ENCODE measurements around the gene ZNF407.

Gene ZNF407

GRCh38 chr18:75048776-75049454, 451.2 kb downstream of the ZNF407 start:
- Histone ChIP-seq H3K4me1 (ENCODE audit: low read depth, poor library complexity, severe bottlenecking) (no peaks in the 10 kb centered on the region), H3K79me2 (ENCODE audit: insufficient read depth, low read depth) (no peaks in the 10 kb centered on the region), H3K36me3 (ENCODE audit: insufficient read depth) (no peaks in the 10 kb centered on the region), H3K27ac (no peak overlapping the region), H3K4me3 (IDR thresholded peaks at IDR 0.05; ENCODE audit: insufficient read depth, low read depth, low read length) (no peak overlapping the region), H3K4me2 (no peak overlapping the region), H2AFZ (ENCODE audit: low read depth) (no peak overlapping the region), H3K27me3 (ENCODE audit: insufficient read depth, low read depth) (no peaks in the 10 kb centered on the region), H4K20me1 (ENCODE audit: insufficient read depth) (no peaks in the 10 kb centered on the region), H3K9ac (no peak overlapping the region)
- no peak for TF ChIP-seq CTCF (conservative IDR thresholded peaks at IDR 0.05; ENCODE audit: low read depth, low read length)

GRCh38 chr18:75049455-75049789, 451.8 kb downstream of the ZNF407 start:
- H2AFZ ChIP-seq (ENCODE audit: low read depth): no peak overlapping the region
- H3K4me3 ChIP-seq (IDR thresholded peaks at IDR 0.05; ENCODE audit: insufficient read depth, low read depth, low read length): no peak overlapping the region
- no peak overlapping the region for H3K27ac ChIP-seq
- H3K4me1 ChIP-seq (ENCODE audit: low read depth, poor library complexity, severe bottlenecking): no peaks in the 10 kb centered on the region
- H3K36me3 ChIP-seq (ENCODE audit: insufficient read depth): no peaks in the 10 kb centered on the region
- H3K27me3 ChIP-seq (ENCODE audit: insufficient read depth, low read depth): no peaks in the 10 kb centered on the region
- H4K20me1 ChIP-seq (ENCODE audit: insufficient read depth): no peaks in the 10 kb centered on the region
- no peaks in the 10 kb centered on the region for H3K79me2 ChIP-seq (ENCODE audit: insufficient read depth, low read depth)
- H3K9ac ChIP-seq: no peak overlapping the region
- no peak for TF ChIP-seq CTCF (conservative IDR thresholded peaks at IDR 0.05; ENCODE audit: low read depth, low read length)
- no peak overlapping the region for H3K4me2 ChIP-seq

- Histone ChIP-seq H3K4me1 (ENCODE audit: low read depth, poor library complexity, severe bottlenecking) (no peaks in the 10 kb centered on the region), H3K27ac (no peak overlapping the region), H3K36me3 (ENCODE audit: insufficient read depth) (no peaks in the 10 kb centered on the region), H3K79me2 (ENCODE audit: insufficient read depth, low read depth) (no peaks in the 10 kb centered on the region), H3K9ac (no peak overlapping the region), H2AFZ (ENCODE audit: low read depth) (no peak overlapping the region), H3K27me3 (ENCODE audit: insufficient read depth, low read depth) (no peaks in the 10 kb centered on the region), H3K4me3 (IDR thresholded peaks at IDR 0.05; ENCODE audit: insufficient read depth, low read depth, low read length) (no peak overlapping the region), H4K20me1 (ENCODE audit: insufficient read depth) (no peaks in the 10 kb centered on the region), H3K4me2 (no peak overlapping the region)
- TF ChIP-seq CTCF (conservative IDR thresholded peaks at IDR 0.05; ENCODE audit: low read depth, low read length): no peak
Measured at GRCh38 chr18:75051757-75052156, 454.1 kb downstream of the ZNF407 start.

- Histone ChIP-seq H3K27me3 (ENCODE audit: insufficient read depth, low read depth) (no peaks in the 10 kb centered on the region), H3K4me2 (no peak overlapping the region), H3K79me2 (ENCODE audit: insufficient read depth, low read depth) (no peaks in the 10 kb centered on the region), H2AFZ (ENCODE audit: low read depth) (no peak overlapping the region), H3K27ac (no peak overlapping the region), H3K9ac (no peak overlapping the region), H3K4me3 (IDR thresholded peaks at IDR 0.05; ENCODE audit: insufficient read depth, low read depth, low read length) (no peak overlapping the region), H4K20me1 (ENCODE audit: insufficient read depth) (no peaks in the 10 kb centered on the region), H3K36me3 (ENCODE audit: insufficient read depth) (no peaks in the 10 kb centered on the region), H3K4me1 (ENCODE audit: low read depth, poor library complexity, severe bottlenecking) (no peaks in the 10 kb centered on the region)
- TF ChIP-seq CTCF (conservative IDR thresholded peaks at IDR 0.05; ENCODE audit: low read depth, low read length): no peak
Measured at GRCh38 chr18:75052475-75052874, 454.8 kb downstream of the ZNF407 start.

Data from KMS-11 (cell line).